ENCODE data around the gene OTOF. TPM values are rescaled to one million over a fixed set of nuclear protein-coding genes. Genes with fewer than 3 reads are reported as not detected.

The OTOF gene
- total and polyA plus RNA-seq, 9 of the 15 experiments (the other 6 are each of a cell fraction or from before 2014, with no cell fraction given) = 0.03 to 0.11 (median 0.06) TPM; not detected in 5

GRCh38 chr2:26469092-26469710, 8.7 kb downstream of the OTOF start (continued):
- TF ChIP-seq FOXK2 (conservative IDR thresholded peaks at IDR 0.05 in 1 of 2, IDR thresholded peaks at IDR 0.05 in 1 of 2; ENCODE audit: low read depth in 2 of 2) (0 out of 4 replicates have a peak, but pooled peaks of 1 of the 2 experiments have one; percentile 26), ZNF79 (CRISPR knock-in tag; IDR thresholded peaks at IDR 0.05; ENCODE audit: low read depth) (no peak), RFX7 (CRISPR knock-in tag; IDR thresholded peaks at IDR 0.05) (no peak), NCOA1 (IDR thresholded peaks at IDR 0.05; ENCODE audit: low read depth) (no peak), HSF4 (CRISPR knock-in tag; IDR thresholded peaks at IDR 0.05; ENCODE audit: borderline replicate concordance) (no peak), NFRKB (IDR thresholded peaks at IDR 0.05; ENCODE audit: low read depth) (no peak), SMARCB1 (IDR thresholded peaks at IDR 0.05; ENCODE audit: insufficient read length, low read depth) (no peak), GATAD2B (IDR thresholded peaks at IDR 0.05; ENCODE audit: borderline replicate concordance) (no peak), CAMTA2 (CRISPR knock-in tag; conservative IDR thresholded peaks at IDR 0.05) (no peak), KDM4B (IDR thresholded peaks at IDR 0.05; ENCODE audit: borderline replicate concordance in 2 of 2, low read depth in 1 of 2) (no peak), ZBTB1 (CRISPR knock-in tag; IDR thresholded peaks at IDR 0.05; ENCODE audit: borderline replicate concordance, low read depth) (no peak), TARDBP (IDR thresholded peaks at IDR 0.05) (no peak), ZNF695 (CRISPR knock-in tag; IDR thresholded peaks at IDR 0.05) (no peak), PBX2 (CRISPR knock-in tag; IDR thresholded peaks at IDR 0.05; ENCODE audit: low read depth) (no peak), PBX2 (tag; conservative IDR thresholded peaks at IDR 0.05; ENCODE audit: low read depth) (peak; percentile 22; the same call in 1 of the 2 replicates), ZNF57 (CRISPR knock-in tag; IDR thresholded peaks at IDR 0.05) (no peak), RAD21 (CRISPR knock-in tag; conservative IDR thresholded peaks at IDR 0.05 in 1 of 2, IDR thresholded peaks at IDR 0.05 in 1 of 2) (peak; percentile 89 to 91), E2F3 (CRISPR knock-in tag; IDR thresholded peaks at IDR 0.05) (no peak), KDM2B (CRISPR knock-in tag; IDR thresholded peaks at IDR 0.05) (no peak)
- TF ChIP-seq, protein P1, sequence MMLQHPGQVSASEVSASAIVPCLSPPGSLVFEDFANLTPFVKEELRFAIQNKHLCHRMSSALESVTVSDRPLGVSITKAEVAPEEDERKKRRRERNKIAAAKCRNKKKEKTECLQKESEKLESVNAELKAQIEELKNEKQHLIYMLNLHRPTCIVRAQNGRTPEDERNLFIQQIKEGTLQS (IDR thresholded peaks at IDR 0.05) = no peak
- TF ChIP-seq, protein P1 (CRISPR knock-in tag; conservative IDR thresholded peaks at IDR 0.05) = no peak
